Prostate gland (tissue), 2 donors: Measurements from ENCODE around the gene TRPT1.

Source experiments
- POLR2A ChIP-seq: fragments of 450-650 bp; IDR thresholded peaks from one replicate; pipeline ENCODE4 v1.6.1; 2016; ENCODE audit warnings: antibody characterized with exemption, mild to moderate bottlenecking
- POLR2AphosphoS5 ChIP-seq: sonication (generic); formaldehyde crosslinking; IDR thresholded peaks from one replicate; pipeline ENCODE4 v1.6.1; 2017; ENCODE audit warnings: antibody characterized with exemption
- TF ChIP-seq, protein P1 (sequence below), 4 experiments: fragments of 200-600 bp in 2 of 4; fragments of 450-650 bp in 2 of 4; sonication (generic) in 2 of 4; IDR thresholded peaks; 1 replicate in 3 of 4; 2 replicates in 1 of 4; pipeline ENCODE4 v1.5.1; 2016 to 2019; ENCODE audit warnings: antibody characterized with exemption in 4 of 4, mild to moderate bottlenecking in 2 of 4, moderate library complexity in 2 of 4

DNA sequence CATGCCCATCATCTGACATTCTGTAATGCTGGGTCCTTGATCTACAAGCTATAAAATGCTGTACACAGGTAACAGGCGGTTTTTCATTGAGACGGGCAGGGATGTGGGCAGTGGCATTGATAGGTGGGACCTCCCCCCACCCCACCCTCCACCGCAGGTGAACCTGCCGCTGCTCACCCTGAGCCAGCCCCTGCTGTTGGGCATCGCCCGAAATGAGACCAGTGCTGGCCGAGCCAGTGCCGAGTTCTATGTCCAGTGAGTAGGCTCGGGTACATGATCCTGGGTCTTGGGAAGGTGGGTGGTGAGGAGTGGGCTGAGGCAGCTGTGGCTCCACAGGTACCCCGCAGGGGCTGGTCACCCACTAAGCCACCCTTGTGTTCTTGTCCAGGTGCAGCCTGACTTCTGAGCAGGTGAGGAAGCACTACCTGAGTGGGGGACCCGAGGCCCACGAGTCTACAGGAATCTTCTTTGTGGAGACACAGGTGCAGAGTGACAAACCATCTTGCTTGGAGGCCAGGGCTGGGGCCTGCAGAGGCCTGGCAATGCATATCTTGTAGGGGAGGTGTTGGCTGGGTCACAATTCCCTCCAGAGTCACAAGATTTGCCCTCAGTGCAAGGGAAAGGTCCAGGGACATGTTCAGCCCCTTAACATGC lies 3.2 kb upstream of the TRPT1 start:
- TF ChIP-seq, protein P1, sequence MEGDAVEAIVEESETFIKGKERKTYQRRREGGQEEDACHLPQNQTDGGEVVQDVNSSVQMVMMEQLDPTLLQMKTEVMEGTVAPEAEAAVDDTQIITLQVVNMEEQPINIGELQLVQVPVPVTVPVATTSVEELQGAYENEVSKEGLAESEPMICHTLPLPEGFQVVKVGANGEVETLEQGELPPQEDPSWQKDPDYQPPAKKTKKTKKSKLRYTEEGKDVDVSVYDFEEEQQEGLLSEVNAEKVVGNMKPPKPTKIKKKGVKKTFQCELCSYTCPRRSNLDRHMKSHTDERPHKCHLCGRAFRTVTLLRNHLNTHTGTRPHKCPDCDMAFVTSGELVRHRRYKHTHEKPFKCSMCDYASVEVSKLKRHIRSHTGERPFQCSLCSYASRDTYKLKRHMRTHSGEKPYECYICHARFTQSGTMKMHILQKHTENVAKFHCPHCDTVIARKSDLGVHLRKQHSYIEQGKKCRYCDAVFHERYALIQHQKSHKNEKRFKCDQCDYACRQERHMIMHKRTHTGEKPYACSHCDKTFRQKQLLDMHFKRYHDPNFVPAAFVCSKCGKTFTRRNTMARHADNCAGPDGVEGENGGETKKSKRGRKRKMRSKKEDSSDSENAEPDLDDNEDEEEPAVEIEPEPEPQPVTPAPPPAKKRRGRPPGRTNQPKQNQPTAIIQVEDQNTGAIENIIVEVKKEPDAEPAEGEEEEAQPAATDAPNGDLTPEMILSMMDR (IDR thresholded peaks at IDR 0.05) = no peak
- TF ChIP-seq POLR2A (no peak), POLR2AphosphoS5 (no peak)
